MM.1S (cell line): Measurements from ENCODE around the gene VSIG4.

Experiments used
- DNase-seq: peaks from one replicate; pipeline ENCODE4 v3.0.0-alpha.2; 2015
- H2AFZ ChIP-seq: fragments of 300-600 bp; sonication (generic); 2 replicates; pipeline ENCODE4 v1.6.0; 2016; ENCODE audit warnings: antibody characterized with exemption, low read length
- H3F3A ChIP-seq: fragments of 300-600 bp; sonication (generic); 2 replicates; pipeline ENCODE4 v1.6.1; 2016; ENCODE audit warnings: mild to moderate bottlenecking, antibody characterized with exemption, low read length, moderate library complexity, mixed read lengths; ENCODE audit not compliant: insufficient read depth
- H3K27ac ChIP-seq: fragments of 300-600 bp; sonication (generic); 2 replicates; pipeline ENCODE4 v1.5.1; 2016; ENCODE audit warnings: mild to moderate bottlenecking, low read length
- H3K27me3 ChIP-seq: fragments of 300-600 bp; sonication (generic); replicated peaks from 2 replicates; pipeline ENCODE4 v1.6.0; 2016; ENCODE audit warnings: low read length; ENCODE audit not compliant: insufficient read depth
- H3K36me3 ChIP-seq: fragments of 300-600 bp; sonication (generic); replicated peaks from 2 replicates; pipeline ENCODE4 v1.6.1; 2016; ENCODE audit warnings: mild to moderate bottlenecking, low read length, mixed read lengths; ENCODE audit not compliant: insufficient read depth
- H3K4me1 ChIP-seq: fragments of 300-600 bp; sonication (generic); 2 replicates; pipeline ENCODE4 v1.6.1; 2016; ENCODE audit warnings: low read length, mixed read lengths
- H3K4me2 ChIP-seq: fragments of 300-600 bp; sonication (generic); 2 replicates; pipeline ENCODE4 v1.6.0; 2016; ENCODE audit warnings: low read depth, low read length
- H3K4me3 ChIP-seq: fragments of 300-600 bp; sonication (generic); 2 replicates; pipeline ENCODE4 v1.5.1; 2016; ENCODE audit warnings: low read length, mixed read lengths
- H3K79me2 ChIP-seq: fragments of 300-600 bp; sonication (generic); 2 replicates; pipeline ENCODE4 v1.6.1; 2016; ENCODE audit warnings: mixed run types, low read length, mixed read lengths
- H3K9ac ChIP-seq: fragments of 300-600 bp; sonication (generic); 2 replicates; pipeline ENCODE4 v1.6.1; 2016; ENCODE audit warnings: low read length, mixed read lengths
- H3K9me2 ChIP-seq: fragments of 300-600 bp; sonication (generic); replicated peaks from 2 replicates; pipeline ENCODE4 v1.6.1; 2016; ENCODE audit warnings: mild to moderate bottlenecking, low read length, mixed read lengths; ENCODE audit not compliant: insufficient read depth
- H3K9me3 ChIP-seq: fragments of 300-600 bp; sonication (generic); replicated peaks from 2 replicates; pipeline ENCODE4 v1.6.1; 2016; ENCODE audit warnings: mild to moderate bottlenecking, low read length, mixed read lengths; ENCODE audit not compliant: insufficient read depth
- H4K20me1 ChIP-seq: fragments of 300-600 bp; sonication (generic); 2 replicates; pipeline ENCODE4 v1.6.1; 2016; ENCODE audit warnings: mild to moderate bottlenecking, low read length, moderate library complexity, mixed read lengths; ENCODE audit not compliant: insufficient read depth
- EZH2 ChIP-seq: fragments of 300-600 bp; sonication (generic); optimal IDR thresholded peaks from 2 replicates; pipeline ENCODE3; 2017; ENCODE audit warnings: low read depth, mild to moderate bottlenecking, antibody characterized with exemption, low read length, mixed read lengths
- EZH2phosphoT487 ChIP-seq: fragments of 300-600 bp; sonication (generic); IDR thresholded peaks from 2 replicates; pipeline ENCODE4 v1.6.1; 2018; ENCODE audit warnings: antibody characterized with exemption, low read length
- TF ChIP-seq, protein P1 (sequence below): fragments of 300-600 bp; sonication (generic); IDR thresholded peaks from 2 replicates; pipeline ENCODE4 v1.5.1; 2016; ENCODE audit warnings: antibody characterized with exemption, low read length, mixed read lengths

The VSIG4 gene

DNA sequence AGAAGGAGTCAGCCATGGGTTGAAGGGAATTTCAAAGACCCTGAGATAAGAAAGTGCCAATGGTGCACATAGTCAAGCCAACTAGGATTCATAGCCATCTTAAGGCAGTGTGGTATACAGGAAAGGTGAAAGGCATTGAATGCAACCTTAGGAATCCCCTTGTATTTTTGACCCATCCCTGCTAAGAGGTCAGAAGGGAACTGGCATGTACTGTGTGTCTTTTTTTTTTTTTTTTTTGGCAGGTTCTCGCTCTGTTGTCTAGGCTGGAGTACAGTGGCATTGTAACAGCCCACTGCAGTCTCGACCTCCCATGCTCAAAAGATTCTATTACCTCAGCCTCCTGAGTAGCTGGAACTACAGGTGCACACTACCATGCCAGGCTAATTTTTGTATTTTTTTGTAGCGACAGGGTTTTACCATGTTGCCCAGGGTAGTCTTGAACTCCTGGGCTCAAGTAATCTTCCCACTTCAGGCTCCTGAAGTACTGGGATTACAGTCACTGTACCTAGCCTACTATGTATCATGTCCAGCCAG, 40.8 kb downstream of the VSIG4 start:
- Histone ChIP-seq H3K9ac (no peak overlapping the region), H3K9me3 (no peaks in the 10 kb centered on the region), H3F3A (no peaks in the 10 kb centered on the region), H3K27ac (no peak overlapping the region), H3K79me2 (no peaks in the 10 kb centered on the region), H2AFZ (no peak overlapping the region), H3K36me3 (no peaks in the 10 kb centered on the region), H4K20me1 (no peaks in the 10 kb centered on the region), H3K4me2 (no peak overlapping the region), H3K27me3 (no peaks in the 10 kb centered on the region), H3K4me3 (no peak overlapping the region), H3K9me2 (no peaks in the 10 kb centered on the region), H3K4me1 (peaks cover 25% of the 10 kb centered on the region)
- no peak for DNase-seq
- TF ChIP-seq EZH2 (no peak), EZH2phosphoT487 (no peak)
- TF ChIP-seq, protein P1, sequence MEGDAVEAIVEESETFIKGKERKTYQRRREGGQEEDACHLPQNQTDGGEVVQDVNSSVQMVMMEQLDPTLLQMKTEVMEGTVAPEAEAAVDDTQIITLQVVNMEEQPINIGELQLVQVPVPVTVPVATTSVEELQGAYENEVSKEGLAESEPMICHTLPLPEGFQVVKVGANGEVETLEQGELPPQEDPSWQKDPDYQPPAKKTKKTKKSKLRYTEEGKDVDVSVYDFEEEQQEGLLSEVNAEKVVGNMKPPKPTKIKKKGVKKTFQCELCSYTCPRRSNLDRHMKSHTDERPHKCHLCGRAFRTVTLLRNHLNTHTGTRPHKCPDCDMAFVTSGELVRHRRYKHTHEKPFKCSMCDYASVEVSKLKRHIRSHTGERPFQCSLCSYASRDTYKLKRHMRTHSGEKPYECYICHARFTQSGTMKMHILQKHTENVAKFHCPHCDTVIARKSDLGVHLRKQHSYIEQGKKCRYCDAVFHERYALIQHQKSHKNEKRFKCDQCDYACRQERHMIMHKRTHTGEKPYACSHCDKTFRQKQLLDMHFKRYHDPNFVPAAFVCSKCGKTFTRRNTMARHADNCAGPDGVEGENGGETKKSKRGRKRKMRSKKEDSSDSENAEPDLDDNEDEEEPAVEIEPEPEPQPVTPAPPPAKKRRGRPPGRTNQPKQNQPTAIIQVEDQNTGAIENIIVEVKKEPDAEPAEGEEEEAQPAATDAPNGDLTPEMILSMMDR: no peak

DNA sequence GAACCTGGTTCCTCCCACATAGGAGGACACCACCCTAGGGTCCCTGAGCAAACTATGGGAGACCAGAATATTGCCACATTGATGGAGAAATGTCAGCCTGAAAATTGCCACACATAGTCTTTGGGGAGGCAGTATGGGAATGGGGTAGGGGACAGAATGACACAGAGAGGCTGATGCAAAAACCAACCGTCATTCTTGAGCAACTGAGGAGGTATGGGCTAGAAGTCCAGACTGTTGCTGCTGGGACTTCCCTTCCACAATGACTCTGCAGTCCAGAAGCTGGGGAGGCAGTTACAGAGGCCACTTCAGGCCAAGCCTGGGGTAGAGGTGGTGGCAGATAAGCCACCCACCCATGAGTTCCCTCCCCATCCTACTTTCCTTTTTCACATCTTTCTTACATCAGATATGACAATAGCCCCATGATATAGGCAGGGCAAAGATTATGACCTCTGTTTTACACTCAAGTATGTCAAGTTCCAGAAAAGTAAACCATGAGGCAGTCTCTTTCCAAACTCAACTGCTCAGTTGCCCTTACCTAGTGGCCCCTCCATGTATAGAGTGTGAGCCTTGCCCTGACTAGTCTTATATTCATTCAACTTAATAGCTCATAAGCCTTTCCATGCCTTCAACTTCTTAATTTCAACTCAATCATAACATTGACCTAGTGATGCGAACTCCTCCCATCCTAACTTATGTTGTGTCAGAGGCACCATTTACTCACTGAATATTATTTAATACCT, 41.7 kb downstream of the VSIG4 start:
- no peaks in the 10 kb centered on the region for H3K79me2 ChIP-seq

DNA sequence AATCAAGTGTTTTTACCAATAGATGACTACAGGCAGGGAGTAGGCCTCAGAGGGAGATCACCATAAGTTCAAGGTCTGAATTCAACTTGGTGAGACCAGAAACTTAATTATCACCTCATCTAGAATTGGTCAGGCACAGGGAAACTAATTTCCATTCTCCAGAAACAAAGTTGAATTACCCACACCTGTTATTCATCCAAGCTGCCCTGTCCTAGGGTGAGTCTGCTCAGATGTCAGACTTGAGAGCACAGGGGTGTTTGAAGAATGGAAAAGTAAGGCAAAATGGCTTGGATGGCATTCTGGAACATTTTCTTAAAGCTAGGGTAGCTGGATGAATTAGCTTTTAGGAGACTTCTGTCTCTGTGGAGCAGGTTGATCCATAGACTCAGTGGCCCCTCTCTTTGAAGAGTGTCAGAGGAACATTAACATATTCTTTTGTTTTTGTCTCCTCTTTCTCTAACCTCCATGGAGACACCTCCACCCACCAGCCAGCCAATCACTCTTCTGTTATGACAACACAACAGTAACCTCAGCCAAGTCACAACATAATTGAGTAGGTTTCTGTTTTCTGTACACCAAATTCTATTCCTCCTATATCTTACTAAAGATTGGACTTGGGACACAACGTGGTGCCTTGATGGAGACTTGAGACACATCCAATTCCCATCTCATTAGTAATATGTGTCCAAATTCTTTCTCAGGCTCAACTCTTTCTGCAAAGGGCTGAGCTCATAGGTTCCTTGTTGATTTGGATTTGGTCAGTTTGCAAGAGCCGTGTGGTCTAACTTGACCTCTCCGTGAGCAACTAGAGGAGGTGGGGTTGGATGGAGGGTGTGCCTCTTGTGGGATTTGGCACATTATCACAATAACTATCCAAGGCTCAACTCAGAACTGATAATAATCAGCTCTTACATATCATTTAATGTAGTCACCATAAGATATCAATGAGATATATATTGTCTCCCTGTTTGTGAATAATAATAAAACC, 45.1 kb downstream of the VSIG4 start:
- Histone ChIP-seq H3K4me1 (peaks cover 23% of the 10 kb centered on the region), H2AFZ (no peak overlapping the region), H3K9me2 (no peaks in the 10 kb centered on the region), H3K27me3 (no peaks in the 10 kb centered on the region), H3K9ac (no peak overlapping the region), H3K4me2 (no peak overlapping the region), H3K9me3 (0 out of 2 replicates have a peak, but pooled peaks cover 3% of the 10 kb centered on the region), H3K36me3 (no peaks in the 10 kb centered on the region), H3F3A (no peaks in the 10 kb centered on the region), H3K27ac (no peak overlapping the region), H3K79me2 (no peaks in the 10 kb centered on the region), H4K20me1 (no peaks in the 10 kb centered on the region), H3K4me3 (no peak overlapping the region)
- DNase-seq: no peak
- TF ChIP-seq, protein P1: no peak
- TF ChIP-seq EZH2 (no peak), EZH2phosphoT487 (no peak)

More for the DNA sequence above, 41.7 kb downstream of the VSIG4 start:
- peaks cover 34% of the 10 kb centered on the region for H3K4me1 ChIP-seq
- no peak overlapping the region for H3K4me3 ChIP-seq
- H3K36me3 ChIP-seq: no peaks in the 10 kb centered on the region
- H3K9me3 ChIP-seq: no peaks in the 10 kb centered on the region
- no peak overlapping the region for H3K27ac ChIP-seq
- no peak for TF ChIP-seq EZH2
- no peak for TF ChIP-seq EZH2phosphoT487
- TF ChIP-seq, protein P1: no peak
- no peaks in the 10 kb centered on the region for H3K9me2 ChIP-seq
- no peaks in the 10 kb centered on the region for H4K20me1 ChIP-seq
- DNase-seq: no peak
- no peaks in the 10 kb centered on the region for H3K27me3 ChIP-seq
- no peak overlapping the region for H3K9ac ChIP-seq
- no peak overlapping the region for H3K4me2 ChIP-seq
- no peaks in the 10 kb centered on the region for H3F3A ChIP-seq
- no peak overlapping the region for H2AFZ ChIP-seq
